GM13976 (cell line): ENCODE data around the gene CHST15.

Experiments used
- DNase-seq: peaks from one replicate; pipeline ENCODE4 v3.0.0; 2012; ENCODE audit warnings: low spot score
- in situ Hi-C: fragments of 300-500 bp; cut with MboI; formaldehyde crosslinking; loops from one replicate; pipeline ENCODE4 v1.12.0; 2022; ENCODE audit warnings: low sequenced_read_pairs, mixed read lengths, inconsistent platforms; ENCODE audit not compliant: unreplicated experiment
- TF ChIP-seq, protein P1 (sequence below): IDR thresholded peaks from 2 replicates; pipeline ENCODE4 v1.5.1; 2012; ENCODE audit warnings: borderline replicate concordance, mild to moderate bottlenecking; ENCODE audit not compliant: insufficient read depth; ENCODE audit errors: extremely low read depth, missing control alignments, control extremely low read depth

Gene CHST15

GRCh38 chr10:124011464-124011863, 81.9 kb downstream of the CHST15 start:
- TF ChIP-seq, protein P1, sequence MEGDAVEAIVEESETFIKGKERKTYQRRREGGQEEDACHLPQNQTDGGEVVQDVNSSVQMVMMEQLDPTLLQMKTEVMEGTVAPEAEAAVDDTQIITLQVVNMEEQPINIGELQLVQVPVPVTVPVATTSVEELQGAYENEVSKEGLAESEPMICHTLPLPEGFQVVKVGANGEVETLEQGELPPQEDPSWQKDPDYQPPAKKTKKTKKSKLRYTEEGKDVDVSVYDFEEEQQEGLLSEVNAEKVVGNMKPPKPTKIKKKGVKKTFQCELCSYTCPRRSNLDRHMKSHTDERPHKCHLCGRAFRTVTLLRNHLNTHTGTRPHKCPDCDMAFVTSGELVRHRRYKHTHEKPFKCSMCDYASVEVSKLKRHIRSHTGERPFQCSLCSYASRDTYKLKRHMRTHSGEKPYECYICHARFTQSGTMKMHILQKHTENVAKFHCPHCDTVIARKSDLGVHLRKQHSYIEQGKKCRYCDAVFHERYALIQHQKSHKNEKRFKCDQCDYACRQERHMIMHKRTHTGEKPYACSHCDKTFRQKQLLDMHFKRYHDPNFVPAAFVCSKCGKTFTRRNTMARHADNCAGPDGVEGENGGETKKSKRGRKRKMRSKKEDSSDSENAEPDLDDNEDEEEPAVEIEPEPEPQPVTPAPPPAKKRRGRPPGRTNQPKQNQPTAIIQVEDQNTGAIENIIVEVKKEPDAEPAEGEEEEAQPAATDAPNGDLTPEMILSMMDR: no peak
- no peak for DNase-seq
- in situ Hi-C loops: no loop called here

DNA sequence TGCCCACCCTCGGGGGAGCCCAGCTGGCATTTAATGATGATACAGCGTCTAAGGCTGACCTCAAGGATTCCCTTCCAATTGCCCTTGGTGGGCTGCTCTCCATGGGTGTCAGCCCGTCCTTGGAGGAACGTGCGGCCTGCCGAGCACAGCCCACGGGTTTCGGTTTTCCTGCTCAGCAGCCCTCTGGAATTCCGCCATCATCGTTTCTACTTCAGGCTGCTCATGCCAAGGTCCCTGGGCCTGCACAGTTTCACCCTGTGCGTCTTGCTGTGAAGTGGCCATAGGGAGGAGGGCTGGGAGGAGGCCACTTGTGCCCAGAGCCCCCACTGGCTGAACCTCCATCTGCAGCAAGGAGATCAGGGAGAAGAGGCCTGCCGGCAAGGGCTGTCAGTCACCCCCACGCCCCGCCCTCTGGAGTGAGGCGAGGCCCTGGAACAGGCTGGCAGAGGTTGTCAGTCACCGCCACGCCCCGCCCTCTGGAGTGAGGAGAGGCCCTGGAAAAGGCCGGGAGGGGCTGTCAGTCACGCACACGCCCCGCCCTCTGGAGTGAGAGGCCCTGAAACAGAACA, 82.8 kb downstream of the CHST15 start:
- in situ Hi-C loops: no loop called here
- TF ChIP-seq, protein P1: no peak
- DNase-seq: no peak

GRCh38 chr10:124010024-124010423, 83.4 kb downstream of the CHST15 start:
- in situ Hi-C loops: no loop called here
- TF ChIP-seq, protein P1: no peak
- DNase-seq: no peak

- TF ChIP-seq, protein P1: no peak
- no peak for DNase-seq
- in situ Hi-C loops: no loop called here
Measured at GRCh38 chr10:124009231-124010015, 84.0 kb downstream of the CHST15 start.

GRCh38 chr10:124008681-124009080, 84.7 kb downstream of the CHST15 start:
- TF ChIP-seq, protein P1: no peak
- in situ Hi-C loops: no loop called here
- DNase-seq: no peak

GRCh38 chr10:124008187-124008586, 85.2 kb downstream of the CHST15 start:
- no peak for DNase-seq
- in situ Hi-C loops: no loop called here
- TF ChIP-seq, protein P1: no peak
